GM12878 (cell line): ENCODE measurements around the gene PRR14L. TPM values are rescaled to one million over a fixed set of nuclear protein-coding genes. Genes with fewer than 3 reads are reported as not detected.

Experiments used
- ASH2L ChIP-seq: fragments of 300-600, 200-600 bp; sonication (generic); IDR thresholded peaks from 2 replicates; pipeline ENCODE4 v1.6.1; 2017; ENCODE audit warnings: low read depth, mild to moderate bottlenecking, borderline replicate concordance
- ATF3 ChIP-seq: IDR thresholded peaks from 2 replicates; pipeline ENCODE4 v1.6.1; 2011; ENCODE audit warnings: low read depth, mild to moderate bottlenecking, low read length, moderate library complexity, borderline replicate concordance; ENCODE audit errors: extremely low read depth
- ATF7 ChIP-seq: fragments of 450-650 bp; IDR thresholded peaks from 2 replicates; pipeline ENCODE4 v1.6.1; 2016; ENCODE audit warnings: low read depth, mild to moderate bottlenecking
- BCLAF1 ChIP-seq: fragments of 450-650 bp; IDR thresholded peaks from 2 replicates; pipeline ENCODE4 v1.6.1; 2017; ENCODE audit warnings: antibody characterized with exemption, mild to moderate bottlenecking, moderate library complexity
- CBFB ChIP-seq: IDR thresholded peaks from 2 replicates; pipeline ENCODE4 v1.6.1; 2016; ENCODE audit warnings: antibody characterized with exemption, low read depth
- CEBPB ChIP-seq, 2 experiments: fragments of 150-350 bp in 1 of 2; IDR thresholded peaks; 2 replicates each; pipeline ENCODE4 v1.6.1; 2012 to 2014; ENCODE audit warnings: low read depth in 2 of 2, low read length in 2 of 2, borderline replicate concordance in 1 of 2, inconsistent platforms in 1 of 2
- CTCF ChIP-seq, 3 experiments: IDR thresholded peaks in 2 of 3; conservative IDR thresholded peaks in 1 of 3; 2 replicates each; pipeline ENCODE4 v1.5.1; 2011; ENCODE audit warnings: low read depth in 3 of 3, low read length in 3 of 3, mild to moderate bottlenecking in 3 of 3, control low read depth in 2 of 3, moderate library complexity in 2 of 3, inconsistent platforms in 1 of 3, mixed read lengths in 1 of 3; ENCODE audit not compliant: control insufficient read depth in 2 of 3, insufficient read depth in 1 of 3; ENCODE audit errors: extremely low read depth in 1 of 3
- ELK1 ChIP-seq: IDR thresholded peaks from 2 replicates; pipeline ENCODE4 v1.6.1; 2012; ENCODE audit warnings: low read depth, low read length, improper control_type of control experiment
- MYC ChIP-seq: IDR thresholded peaks from 2 replicates; pipeline ENCODE4 v1.6.1; 2011; ENCODE audit warnings: mild to moderate bottlenecking, low read length, moderate library complexity, inconsistent platforms; ENCODE audit not compliant: insufficient read depth, insufficient replicate concordance, insufficient read length, severe bottlenecking
- NBN ChIP-seq: fragments of 450-650 bp; IDR thresholded peaks from 2 replicates; pipeline ENCODE4 v1.6.1; 2016
- POLR2AphosphoS5 ChIP-seq: IDR thresholded peaks from 2 replicates; pipeline ENCODE4 v1.6.1; 2011; ENCODE audit warnings: mild to moderate bottlenecking, low read length, inconsistent platforms
- REST ChIP-seq: IDR thresholded peaks from 2 replicates; pipeline ENCODE4 v1.6.1; 2012; ENCODE audit warnings: mild to moderate bottlenecking, low read depth, low read length
- ZNF687 ChIP-seq: fragments of 450-650 bp; IDR thresholded peaks from 2 replicates; pipeline ENCODE4 v1.6.1; 2017; ENCODE audit warnings: mild to moderate bottlenecking, moderate library complexity
- polyA plus RNA-seq, 11 experiments: library from polyadenylated mRNA; depleted of rRNA in 4 of 11; unstranded in 6 of 11; stranded (reverse) in 5 of 11; fragments of >200 nt; fragmentation: Nextera tagmentation in 4 of 11; fragmentation: Illumina TruSeq in 1 of 11; extraction: Ambion mirVana in 4 of 11; extraction: Trizol in 1 of 11; gene quantifications; 1 replicate in 1 of 11; 2 replicates in 10 of 11; pipeline versions ENCODE4 v1.2.1 to v1.2.3, GENCODE V29; 2011 to 2016; ENCODE audit warnings: inconsistent platforms in 2 of 11, missing spikeins in 2 of 11, low read depth in 1 of 11
- total RNA-seq, 4 experiments: library from RNA; depleted of rRNA in 3 of 4; stranded (reverse); fragments of >200 nt in 3 of 4; fragmentation: Illumina TruSeq in 1 of 4; extraction: Trizol in 1 of 4; gene quantifications; 2 replicates each; pipeline versions ENCODE4 v1.2.1 to v1.2.3, GENCODE V29; 2013 to 2021

PRR14L gene
- total and polyA plus RNA-seq, 10 of the 15 experiments (the other 5 are each of a cell fraction or from before 2014, with no cell fraction given), result 4.2 to 49.0 (median 21.4) TPM

- TF ChIP-seq BCLAF1, result no peak
- peak; percentile 75 for TF ChIP-seq ELK1
- TF ChIP-seq CTCF (IDR thresholded peaks at IDR 0.05 in 2 of 3, conservative IDR thresholded peaks at IDR 0.05 in 1 of 3; ENCODE audit: control insufficient read depth in 2 of 3, extremely low read depth in 1 of 3, insufficient read depth in 1 of 3, low read depth in 3 of 3, low read length in 3 of 3), result no peak
- TF ChIP-seq ZNF687, result peak; percentile 92
- peak; percentile 97 for TF ChIP-seq POLR2AphosphoS5
- TF ChIP-seq ASH2L, result no peak
- TF ChIP-seq MYC, result no peak
- peak; percentile 57; the same call in 1 of the 2 replicates for TF ChIP-seq ATF7
- no peak for TF ChIP-seq CEBPB (IDR thresholded peaks at IDR 0.05; ENCODE audit: borderline replicate concordance in 1 of 2, low read depth in 2 of 2, low read length in 2 of 2)
- no peak for TF ChIP-seq REST
- peak; percentile 54; the same call in 1 of the 2 replicates for TF ChIP-seq CBFB
- no peak; the same call in none of the 2 replicates for TF ChIP-seq NBN
- no peak for TF ChIP-seq ATF3
These were observed 3.9 kb upstream of the PRR14L start, which contains the start of gene DEPDC5 (continued) for GRCh38 chr22:31753634-31754501.
